Germinal center (tissue), 1 donor: ENCODE data around the gene TNS1.

ENCODE experiments used
- DNase-seq: peaks from one replicate; pipeline ENCODE4 v3.0.0; 2012; ENCODE audit warnings: mixed read lengths, low spot score

Gene TNS1

GRCh38 chr2:217832115-217832514 lies 170.7 kb downstream of the TNS1 start:
- no peak for DNase-seq

- DNase-seq = no peak
These were observed 171.5 kb downstream of the TNS1 start for GRCh38 chr2:217831306-217831705.

GRCh38 chr2:217830807-217831206 lies 172.0 kb downstream of the TNS1 start:
- DNase-seq = no peak

GRCh38 chr2:217830061-217830460 lies 172.7 kb downstream of the TNS1 start:
- no peak for DNase-seq

GRCh38 chr2:217829420-217829819 lies 173.4 kb downstream of the TNS1 start:
- no peak for DNase-seq

- no peak for DNase-seq
These were observed 174.5 kb downstream of the TNS1 start for GRCh38 chr2:217828336-217828735.

GRCh38 chr2:217827430-217828201 lies 175.2 kb downstream of the TNS1 start:
- no peak for DNase-seq

GRCh38 chr2:217826991-217827390 lies 175.8 kb downstream of the TNS1 start:
- DNase-seq = no peak

- no peak for DNase-seq
These were observed 176.3 kb downstream of the TNS1 start for GRCh38 chr2:217826520-217826919.

GRCh38 chr2:217825469-217826235 lies 177.1 kb downstream of the TNS1 start:
- DNase-seq = no peak

GRCh38 chr2:217824223-217824622 lies 178.6 kb downstream of the TNS1 start:
- no peak for DNase-seq

GRCh38 chr2:217823626-217824025 lies 179.2 kb downstream of the TNS1 start:
- no peak for DNase-seq

GRCh38 chr2:217822296-217823252 lies 180.2 kb downstream of the TNS1 start:
- DNase-seq = no peak

GRCh38 chr2:217821536-217822147 lies 181.2 kb downstream of the TNS1 start:
- no peak for DNase-seq

- no peak for DNase-seq
These were observed 181.9 kb downstream of the TNS1 start for GRCh38 chr2:217820904-217821303.

GRCh38 chr2:217820091-217820819 lies 182.5 kb downstream of the TNS1 start:
- no peak for DNase-seq

- no peak for DNase-seq
These were observed 184.4 kb downstream of the TNS1 start for GRCh38 chr2:217818293-217818850.

GRCh38 chr2:217817466-217818292 lies 185.1 kb downstream of the TNS1 start:
- DNase-seq = no peak

GRCh38 chr2:217816396-217816869 lies 186.4 kb downstream of the TNS1 start:
- no peak for DNase-seq

GRCh38 chr2:217813828-217814227 lies 189.0 kb downstream of the TNS1 start:
- DNase-seq = no peak
